ENCODE data around the gene CPSF3.

CPSF3 gene

GRCh38 chr2:9474361-9475057, 51.1 kb downstream of the CPSF3 start, which contains the start of gene IAH1:
Gene IAH1 (plus strand): TSS chr2:9474551. CDS start chr2:9474567, 16 bp downstream.
- ATAC-seq (ENCODE audit: insufficient read depth, low read depth) = peak; percentile 85
- peaks cover 22% of the 10 kb centered on the region for H3K79me2 ChIP-seq (ENCODE audit: insufficient read depth, low read length)
- H3K4me2 ChIP-seq (ENCODE audit: insufficient read depth, low read length) = peak within 1 kb of the TSS; percentile 93
- peak within 1 kb of the TSS; percentile 42 to 63 for H3K4me3 ChIP-seq (ENCODE audit: low read depth in 1 of 2, low read length in 2 of 2)
- H3K36me3 ChIP-seq (ENCODE audit: insufficient read depth, low read length) = peaks cover 49% of the 10 kb centered on the region
- no peaks in the 10 kb centered on the region for H4K20me1 ChIP-seq (ENCODE audit: insufficient read depth, low read length)
- H3K27me3 ChIP-seq (ENCODE audit: insufficient read depth, low read length, poor library complexity) = no peaks in the 10 kb centered on the region
- DNase-seq = no peak
- H3K4me1 ChIP-seq (ENCODE audit: insufficient read depth, low read length) = peaks cover 36% of the 10 kb centered on the region
- no peaks in the 10 kb centered on the region for H3K9me3 ChIP-seq (ENCODE audit: insufficient read depth, low read length, severe bottlenecking)
- TF ChIP-seq EZH2 (IDR thresholded peaks at IDR 0.05; ENCODE audit: borderline replicate concordance, low read depth, low read length, severe bottlenecking) = no peak
- no peak for TF ChIP-seq CTCF (IDR thresholded peaks at IDR 0.05; ENCODE audit: borderline replicate concordance, extremely low read depth, low read length, poor library complexity, severe bottlenecking)
- peak within 1 kb of the TSS; percentile 94 for H2AFZ ChIP-seq (ENCODE audit: low read depth, low read length)
- H3K27ac ChIP-seq (ENCODE audit: low read length) = peak within 1 kb of the TSS; percentile 77
- peak within 1 kb of the TSS; percentile 87 for H3K9ac ChIP-seq (ENCODE audit: low read depth, low read length)

- no peak for TF ChIP-seq CTCF (IDR thresholded peaks at IDR 0.05; ENCODE audit: borderline replicate concordance, extremely low read depth, low read length, poor library complexity, severe bottlenecking)
- TF ChIP-seq EZH2 (IDR thresholded peaks at IDR 0.05; ENCODE audit: borderline replicate concordance, low read depth, low read length, severe bottlenecking) = no peak
- H2AFZ ChIP-seq (ENCODE audit: low read depth, low read length) = no peak overlapping the region
- H3K36me3 ChIP-seq (ENCODE audit: insufficient read depth, low read length) = peaks cover 56% of the 10 kb centered on the region
- no peaks in the 10 kb centered on the region for H3K27me3 ChIP-seq (ENCODE audit: insufficient read depth, low read length, poor library complexity)
- no peak overlapping the region for H3K27ac ChIP-seq (ENCODE audit: low read length)
- peaks cover 25% of the 10 kb centered on the region for H3K79me2 ChIP-seq (ENCODE audit: insufficient read depth, low read length)
- no peaks in the 10 kb centered on the region for H3K9me3 ChIP-seq (ENCODE audit: insufficient read depth, low read length, severe bottlenecking)
- no peak overlapping the region for H3K9ac ChIP-seq (ENCODE audit: low read depth, low read length)
- no peak overlapping the region for H3K4me2 ChIP-seq (ENCODE audit: insufficient read depth, low read length)
- no peaks in the 10 kb centered on the region for H4K20me1 ChIP-seq (ENCODE audit: insufficient read depth, low read length)
- DNase-seq (no peak), ATAC-seq (ENCODE audit: insufficient read depth, low read depth) (no peak)
- H3K4me3 ChIP-seq (ENCODE audit: low read depth in 1 of 2, low read length in 2 of 2) = no peak overlapping the region
- peaks cover 36% of the 10 kb centered on the region for H3K4me1 ChIP-seq (ENCODE audit: insufficient read depth, low read length)
Measured at GRCh38 chr2:9477914-9478313, 54.5 kb downstream of the CPSF3 start.

- Histone ChIP-seq H3K4me2 (ENCODE audit: insufficient read depth, low read length) (no peak overlapping the region), H3K4me3 (ENCODE audit: low read depth in 1 of 2, low read length in 2 of 2) (no peak overlapping the region), H4K20me1 (ENCODE audit: insufficient read depth, low read length) (peaks cover under 1% of the 10 kb centered on the region; the same call in 1 of the 2 replicates), H3K4me1 (ENCODE audit: insufficient read depth, low read length) (peaks cover 33% of the 10 kb centered on the region), H3K79me2 (ENCODE audit: insufficient read depth, low read length) (peaks cover 25% of the 10 kb centered on the region), H3K27ac (ENCODE audit: low read length) (no peak overlapping the region), H2AFZ (ENCODE audit: low read depth, low read length) (no peak overlapping the region), H3K27me3 (ENCODE audit: insufficient read depth, low read length, poor library complexity) (no peaks in the 10 kb centered on the region), H3K9ac (ENCODE audit: low read depth, low read length) (no peak overlapping the region), H3K36me3 (ENCODE audit: insufficient read depth, low read length) (peaks cover 57% of the 10 kb centered on the region), H3K9me3 (ENCODE audit: insufficient read depth, low read length, severe bottlenecking) (no peaks in the 10 kb centered on the region)
- ATAC-seq (ENCODE audit: insufficient read depth, low read depth) (no peak), DNase-seq (no peak)
- TF ChIP-seq CTCF (IDR thresholded peaks at IDR 0.05; ENCODE audit: borderline replicate concordance, extremely low read depth, low read length, poor library complexity, severe bottlenecking) (no peak), EZH2 (IDR thresholded peaks at IDR 0.05; ENCODE audit: borderline replicate concordance, low read depth, low read length, severe bottlenecking) (no peak)
Measured at GRCh38 chr2:9478526-9478925, 55.1 kb downstream of the CPSF3 start.
